H1 (cell line): ENCODE data around the gene THRB. TPM values are rescaled to one million over a fixed set of nuclear protein-coding genes. Genes with fewer than 3 reads are reported as not detected.

ENCODE experiments used
- CTCF ChIA-PET: fragments of 300-600 bp; sonication (Branson Sonifier 250); formaldehyde crosslinking; loops from one replicate; lab custom pipeline; 2021; ENCODE audit not compliant: partially characterized antibody; lab: Charles Lee
- POLR2A ChIA-PET: fragments of 300-600 bp; sonication (Branson Sonifier 250); formaldehyde crosslinking; loops from one replicate; lab custom pipeline; 2021; ENCODE audit warnings: inconsistent platforms; ENCODE audit not compliant: partially characterized antibody; lab: Charles Lee
- DNase-seq, 2 experiments: peaks; one replicate each; pipeline versions ENCODE4 v3.0.0 to v3.0.0-alpha.2; 2010 to 2022; ENCODE audit warnings: low spot score in 2 of 2, low read depth in 1 of 2, mixed read lengths in 1 of 2
- FAIRE-seq: peaks from 2 replicates; lab custom pipeline; 2011; peaks lifted over from hg19 to GRCh38; lab: Jason Lieb, UNC
- H2AFZ ChIP-seq: 2 replicates; pipeline ENCODE4 v1.8.1; 2012; ENCODE audit warnings: low read length, inconsistent platforms
- H2AK5ac ChIP-seq: 2 replicates; pipeline ENCODE4 v1.6.1; 2013; ENCODE audit warnings: low read depth, low read length
- H2BK120ac ChIP-seq: replicated peaks from 2 replicates; pipeline ENCODE3; 2013; ENCODE audit warnings: low read depth, low read length, inconsistent platforms
- H2BK12ac ChIP-seq: 2 replicates; pipeline ENCODE4 v1.6.1; 2013; ENCODE audit warnings: low read depth, low read length
- H2BK15ac ChIP-seq: 2 replicates; pipeline ENCODE4 v1.6.1; 2013; ENCODE audit warnings: low read length
- H2BK20ac ChIP-seq: 2 replicates; pipeline ENCODE4 v1.6.1; 2013; ENCODE audit warnings: low read length
- H2BK5ac ChIP-seq: 2 replicates; pipeline ENCODE4 v1.6.1; 2013; ENCODE audit warnings: low read depth, low read length
- H3K14ac ChIP-seq: 2 replicates; pipeline ENCODE4 v1.6.1; 2013; ENCODE audit warnings: inconsistent platforms; ENCODE audit not compliant: insufficient read length
- H3K18ac ChIP-seq: 2 replicates; pipeline ENCODE4 v1.6.1; 2013; ENCODE audit warnings: low read length; ENCODE audit errors: extremely low read depth
- H3K23ac ChIP-seq: 2 replicates; pipeline ENCODE4 v1.6.1; 2013; ENCODE audit warnings: inconsistent platforms; ENCODE audit not compliant: insufficient read length
- H3K23me2 ChIP-seq: 2 replicates; pipeline ENCODE4 v1.6.1; 2013; ENCODE audit warnings: low read depth, low read length
- H3K27ac ChIP-seq: 2 replicates; pipeline ENCODE4 v1.6.1; 2011; ENCODE audit warnings: low read depth, low read length, inconsistent platforms
- H3K27me3 ChIP-seq, 4 experiments: replicated peaks in 1 of 4; 1 replicate in 1 of 4; 2 replicates in 3 of 4; pipeline versions ENCODE4 v1.6.1 to v1.8.1; 2011 to 2013; ENCODE audit warnings: low read length in 3 of 4, mild to moderate bottlenecking in 3 of 4, inconsistent platforms in 2 of 4, mixed read lengths in 2 of 4, moderate library complexity in 1 of 4; ENCODE audit not compliant: control insufficient read depth in 3 of 4, insufficient read depth in 3 of 4; ENCODE audit errors: extremely low read depth in 1 of 4
- H3K36me3 ChIP-seq, 4 experiments: 2 replicates each; pipeline versions ENCODE4 v1.6.1 to v1.8.1; 2011 to 2013; ENCODE audit warnings: mild to moderate bottlenecking in 4 of 4, low read length in 3 of 4, moderate library complexity in 2 of 4, control low read depth in 1 of 4, inconsistent platforms in 1 of 4; ENCODE audit not compliant: insufficient read depth in 4 of 4, control insufficient read depth in 2 of 4
- H3K4ac ChIP-seq: replicated peaks from 2 replicates; pipeline ENCODE3; 2013; ENCODE audit warnings: low read length, low read depth, mixed read lengths, inconsistent platforms; ENCODE audit not compliant: insufficient read length
- H3K4me1 ChIP-seq, 4 experiments: replicated peaks in 1 of 4; 1 replicate in 1 of 4; 2 replicates in 3 of 4; pipeline versions ENCODE4 v1.6.1 to v1.8.1; 2011 to 2013; ENCODE audit warnings: low read length in 3 of 4, inconsistent platforms in 2 of 4, mixed read lengths in 1 of 4; ENCODE audit not compliant: insufficient read depth in 4 of 4, control insufficient read depth in 3 of 4
- H3K4me2 ChIP-seq, 2 experiments: 2 replicates each; pipeline versions ENCODE4 v1.6.1 to v1.8.1; 2011 to 2013; ENCODE audit warnings: low read depth in 2 of 2, low read length in 2 of 2, control low read depth in 1 of 2, inconsistent platforms in 1 of 2, mild to moderate bottlenecking in 1 of 2; ENCODE audit not compliant: insufficient read depth in 1 of 2
- H3K4me3 ChIP-seq, 4 experiments: fragments of 200-600, 300-600 bp in 1 of 4; sonication (generic), shearing (Covaris generic), sonication (Bioruptor Twin) in 1 of 4; 2 replicates each; pipeline versions ENCODE4 v1.5.1 to v1.8.1; 2011 to 2016; ENCODE audit warnings: low read length in 4 of 4, low read depth in 3 of 4, control low read depth in 2 of 4, inconsistent platforms in 2 of 4, mild to moderate bottlenecking in 2 of 4, mixed read lengths in 1 of 4, moderate library complexity in 1 of 4; ENCODE audit not compliant: insufficient read depth in 2 of 4; ENCODE audit errors: extremely low read depth in 1 of 4
- H3K56ac ChIP-seq: replicated peaks from 2 replicates; pipeline ENCODE3; 2013; ENCODE audit warnings: low read depth, mild to moderate bottlenecking, mixed read lengths, low read length, inconsistent platforms; ENCODE audit not compliant: insufficient read length
- H3K79me1 ChIP-seq: 2 replicates; pipeline ENCODE4 v1.6.1; 2013; ENCODE audit warnings: low read depth, low read length, control low read depth
- H3K79me2 ChIP-seq, 2 experiments: 2 replicates each; pipeline versions ENCODE4 v1.6.1 to v1.8.1; 2012 to 2013; ENCODE audit warnings: low read length in 2 of 2, mild to moderate bottlenecking in 2 of 2, inconsistent platforms in 1 of 2; ENCODE audit not compliant: insufficient read depth in 2 of 2, control insufficient read depth in 1 of 2
- H3K9ac ChIP-seq, 4 experiments: replicated peaks in 1 of 4; 1 replicate in 1 of 4; 2 replicates in 3 of 4; pipeline versions ENCODE4 v1.6.1 to v1.8.1; 2011 to 2013; ENCODE audit warnings: low read depth in 3 of 4, low read length in 3 of 4, control low read depth in 2 of 4, mild to moderate bottlenecking in 2 of 4, moderate library complexity in 2 of 4, inconsistent platforms in 1 of 4; ENCODE audit errors: extremely low read depth in 1 of 4
- H3K9me3 ChIP-seq, 2 experiments: 2 replicates each; pipeline versions ENCODE4 v1.6.1 to v1.8.1; 2012 to 2013; ENCODE audit warnings: mild to moderate bottlenecking in 2 of 2, moderate library complexity in 2 of 2, control low read depth in 1 of 2, inconsistent platforms in 1 of 2, low read depth in 1 of 2, low read length in 1 of 2, mixed read lengths in 1 of 2; ENCODE audit not compliant: insufficient read depth in 2 of 2
- H4K20me1 ChIP-seq, 2 experiments: replicated peaks in 1 of 2; 2 replicates each; pipeline versions ENCODE3 to v1.8.1; 2011 to 2013; ENCODE audit warnings: inconsistent platforms in 2 of 2, low read length in 2 of 2, mild to moderate bottlenecking in 1 of 2; ENCODE audit not compliant: insufficient read depth in 2 of 2, control insufficient read depth in 1 of 2
- H4K5ac ChIP-seq: 2 replicates; pipeline ENCODE4 v1.6.1; 2013; ENCODE audit warnings: low read length, low read depth, mixed read lengths, inconsistent platforms; ENCODE audit not compliant: insufficient read length
- H4K8ac ChIP-seq: 2 replicates; pipeline ENCODE4 v1.8.0; 2013; ENCODE audit warnings: mild to moderate bottlenecking, moderate library complexity, low read length, inconsistent platforms; ENCODE audit not compliant: insufficient read depth; ENCODE audit errors: extremely low read depth
- H4K91ac ChIP-seq: replicated peaks from 2 replicates; pipeline ENCODE3; 2013; ENCODE audit warnings: low read length, mixed read lengths, inconsistent platforms; ENCODE audit not compliant: insufficient read length
- CBX5 ChIP-seq: fragments of 300-800, 300-1000 bp; sonication (generic); IDR thresholded peaks from 2 replicates; pipeline ENCODE4 v1.7.1; 2016; ENCODE audit warnings: antibody characterized with exemption, low read length, low read depth
- GABPA ChIP-seq: IDR thresholded peaks from 2 replicates; pipeline ENCODE4 v1.6.1; 2011; ENCODE audit warnings: mild to moderate bottlenecking, low read length, moderate library complexity, borderline replicate concordance; ENCODE audit not compliant: insufficient read depth
- GTF2F1 ChIP-seq: IDR thresholded peaks from 2 replicates; pipeline ENCODE4 v1.6.1; 2012; ENCODE audit warnings: low read depth, low read length, improper control_type of control experiment, borderline replicate concordance
- KDM5A ChIP-seq: fragments of 200-600 bp; IDR thresholded peaks from 2 replicates; pipeline ENCODE4 v1.7.1; 2012; ENCODE audit warnings: mild to moderate bottlenecking, low read length, inconsistent platforms, mixed read lengths
- MAX ChIP-seq: IDR thresholded peaks from 2 replicates; pipeline ENCODE4 v1.6.1; 2012; ENCODE audit warnings: inconsistent platforms
- RFX5 ChIP-seq: IDR thresholded peaks from 2 replicates; pipeline ENCODE4 v1.6.1; 2011; ENCODE audit warnings: low read depth, low read length, improper control_type of control experiment, borderline replicate concordance
- SAP30 ChIP-seq: fragments of 300-600 bp; sonication (generic); IDR thresholded peaks from 2 replicates; pipeline ENCODE4 v1.7.1; 2012; ENCODE audit warnings: low read length, moderate library complexity, mild to moderate bottlenecking, inconsistent platforms; ENCODE audit not compliant: insufficient read depth, insufficient replicate concordance
- SRF ChIP-seq: IDR thresholded peaks from 2 replicates; pipeline ENCODE4 v1.6.1; 2011; ENCODE audit warnings: mild to moderate bottlenecking, low read depth, low read length, moderate library complexity
- TAF1 ChIP-seq: IDR thresholded peaks from 2 replicates; pipeline ENCODE4 v1.6.1; 2011; ENCODE audit warnings: mild to moderate bottlenecking, low read depth, low read length
- TAF7 ChIP-seq: optimal IDR thresholded peaks from 2 replicates; pipeline ENCODE3; 2011; ENCODE audit warnings: low read depth, mild to moderate bottlenecking, inconsistent platforms, low read length, moderate library complexity, borderline replicate concordance
- ZNF274 ChIP-seq: IDR thresholded peaks from 2 replicates; pipeline ENCODE4 v1.7.0; 2012; ENCODE audit warnings: low read length, borderline replicate concordance; ENCODE audit errors: extremely low read depth
- WGBS, 2 experiments: shearing (Covaris generic) in 1 of 2; methylation state at CpG; one replicate each; pipeline versions ENCODE4 v1.1.6 to v1.1.7; 2013 to 2015; ENCODE audit warnings: low lambda C conversion rate in 2 of 2, mixed read lengths in 2 of 2, inconsistent platforms in 1 of 2, low coverage in 1 of 2, missing lambda C conversion rate in 1 of 2; ENCODE audit not compliant: insufficient replicate concordance in 2 of 2, insufficient coverage in 1 of 2, insufficient read length in 1 of 2; ENCODE audit errors: extremely low coverage in 1 of 2, missing lambda C conversion rate in 1 of 2; 5-methylcytosine and 5-hydroxymethylcytosine counted together
- polyA plus RNA-seq, 7 experiments: library from polyadenylated mRNA; depleted of rRNA in 3 of 7; stranded (reverse) in 5 of 7; unstranded in 2 of 7; fragments of >200 nt in 5 of 7; fragments of 200-250 nt in 2 of 7; gene quantifications; 1 replicate in 5 of 7; 2 replicates in 1 of 7; 4 replicates in 1 of 7; pipeline versions ENCODE4 v1.2.1 to v1.2.3, GENCODE V29; 2011 to 2013; ENCODE audit warnings: missing spikeins in 2 of 7, mixed read lengths in 2 of 7
- total RNA-seq: library from RNA; stranded (reverse); fragmentation: NEBNext Ultra II Directional; extraction: Animal tissue kit (Norgen Biotek cat#: 25700); gene quantifications from 2 replicates; pipeline ENCODE4 v1.2.1, GENCODE V29; 2021

Gene THRB
- total and polyA plus RNA-seq, 2 of the 8 experiments (the other 6 are each of a cell fraction or from before 2014, with no cell fraction given): 0.98 to 3.9 TPM

DNA sequence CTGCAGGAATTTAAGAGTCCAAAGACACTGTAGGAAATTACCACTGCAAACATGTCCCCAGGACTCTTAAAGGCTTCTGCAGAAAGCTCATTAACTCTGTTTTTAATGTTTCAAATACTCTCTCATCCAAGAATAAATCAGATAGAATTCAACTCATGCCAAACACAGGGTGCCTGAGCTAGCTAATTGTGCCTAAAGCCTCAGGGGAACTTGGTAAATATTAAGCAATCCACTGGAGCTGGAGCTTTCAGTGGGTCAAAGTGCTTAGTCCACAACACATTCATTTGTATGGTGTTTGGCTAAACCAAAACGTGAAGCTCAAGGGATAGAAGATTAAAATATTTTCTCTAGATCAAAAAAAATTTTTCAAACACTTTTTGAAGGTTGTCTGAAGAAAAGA, 131.4 kb downstream of the THRB start:
- FAIRE-seq (no peak), DNase-seq (no peak)
- H3K27ac ChIP-seq: no peak overlapping the region
- H2AFZ ChIP-seq: no peak overlapping the region
- H3K79me1 ChIP-seq: no peaks in the 10 kb centered on the region
- ChIA-PET POLR2A (no interaction called here), CTCF (interaction anchor here (0.7 to 2.3 kb wide), 3 partner anchors 11 to 133 kb away, joined by 3 to 6 read pairs (median 5); no protein-coding TSS in a partner anchor)
- H2BK5ac ChIP-seq: no peak overlapping the region
- H3K9me3 ChIP-seq: no peaks in the 10 kb centered on the region
- H4K5ac ChIP-seq: no peak overlapping the region
- H3K23me2 ChIP-seq: no peaks in the 10 kb centered on the region
- no peak overlapping the region for H3K4ac ChIP-seq
- no peak overlapping the region for H3K14ac ChIP-seq
- no peaks in the 10 kb centered on the region for H4K20me1 ChIP-seq
- H3K4me2 ChIP-seq: no peak overlapping the region
- no peak overlapping the region for H2BK120ac ChIP-seq
- no peak overlapping the region for H3K56ac ChIP-seq
- H3K23ac ChIP-seq: no peak overlapping the region
- H2BK12ac ChIP-seq: no peak overlapping the region
- H3K9ac ChIP-seq: no peak overlapping the region
- no peak overlapping the region for H4K8ac ChIP-seq
- no peaks in the 10 kb centered on the region for H3K36me3 ChIP-seq
- no peak overlapping the region for H3K4me3 ChIP-seq
- no peak overlapping the region for H3K18ac ChIP-seq
- WGBS, 2 experiments: 50% methylated on average over 1 of the region's 1 CpG; no CpG with 5 or more reads in 1 of the 2 experiments
- H3K4me1 ChIP-seq: peaks cover 0 to 10% (median 0%) of the 10 kb centered on the region in 4 experiments; a peak in 2 of 7 replicates
- no peak overlapping the region for H2BK20ac ChIP-seq
- H2BK15ac ChIP-seq: no peak overlapping the region
- H3K79me2 ChIP-seq: no peaks in the 10 kb centered on the region
- H2AK5ac ChIP-seq: no peak overlapping the region
- TF ChIP-seq SAP30 (no peak), CBX5 (no peak), GTF2F1 (no peak), RFX5 (no peak), TAF7 (no peak), ZNF274 (no peak), SRF (no peak), TAF1 (no peak), GABPA (no peak), MAX (no peak), KDM5A (no peak)
- H4K91ac ChIP-seq: no peak overlapping the region
- H3K27me3 ChIP-seq: no peaks in the 10 kb centered on the region
